GM19193 (cell line): ENCODE measurements around the gene TMEM229A.

Experiments used
- POLR2A ChIP-seq: IDR thresholded peaks from 4 replicates; pipeline ENCODE4 v1.6.1; 2011; ENCODE audit not compliant: insufficient read depth, insufficient read length; ENCODE audit errors: extremely low read depth

Gene TMEM229A

GRCh38 chr7:124032369-124033094, at the start of gene TMEM229A:
TSS of gene TMEM229A (minus strand) at chr7:124033067. CDS start at chr7:124033003, 64 bp downstream.
- TF ChIP-seq POLR2A: no peak

DNA sequence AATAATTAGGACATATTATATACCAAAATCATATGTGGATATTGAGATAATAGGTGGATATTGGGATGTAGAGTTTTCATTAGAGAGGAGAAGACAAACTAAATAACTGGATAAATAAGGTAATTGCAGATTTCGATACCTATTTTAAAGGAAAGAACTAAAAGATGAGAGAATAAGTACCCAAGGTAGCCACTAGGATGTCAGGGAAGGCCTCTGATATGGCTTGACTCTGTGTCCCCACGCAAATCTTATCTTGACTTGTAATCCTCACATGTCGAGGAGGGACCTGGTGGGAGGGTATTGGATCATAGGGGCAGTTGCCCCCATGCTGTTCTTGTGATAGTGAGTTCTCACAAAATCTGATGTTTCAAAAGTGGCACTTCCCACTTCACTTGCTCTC, 44.7 kb upstream of the TMEM229A start:
- TF ChIP-seq POLR2A: no peak

DNA sequence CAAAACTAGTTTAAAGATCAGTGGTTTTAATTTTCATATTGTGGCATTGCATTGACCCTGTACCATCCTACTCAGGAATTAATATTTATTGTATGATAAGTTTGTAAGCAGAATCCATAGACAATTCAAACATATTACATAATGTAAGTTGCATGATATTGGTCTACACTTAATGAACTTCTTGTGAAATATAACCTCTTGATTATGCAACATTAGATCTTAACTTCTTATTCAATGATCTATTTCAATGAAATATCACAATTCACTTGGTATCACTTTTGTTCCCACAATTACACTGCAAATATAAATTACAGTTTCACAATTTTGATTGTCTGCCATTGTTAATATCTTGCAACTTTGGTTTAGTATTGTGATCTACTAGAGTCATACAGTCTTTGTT, 44.0 kb upstream of the TMEM229A start:
- TF ChIP-seq POLR2A: no peak

- TF ChIP-seq POLR2A: no peak
These were observed 41.1 kb upstream of the TMEM229A start for GRCh38 chr7:124074007-124074406.

- no peak for TF ChIP-seq POLR2A
These were observed 40.4 kb upstream of the TMEM229A start for GRCh38 chr7:124073310-124073645.

DNA sequence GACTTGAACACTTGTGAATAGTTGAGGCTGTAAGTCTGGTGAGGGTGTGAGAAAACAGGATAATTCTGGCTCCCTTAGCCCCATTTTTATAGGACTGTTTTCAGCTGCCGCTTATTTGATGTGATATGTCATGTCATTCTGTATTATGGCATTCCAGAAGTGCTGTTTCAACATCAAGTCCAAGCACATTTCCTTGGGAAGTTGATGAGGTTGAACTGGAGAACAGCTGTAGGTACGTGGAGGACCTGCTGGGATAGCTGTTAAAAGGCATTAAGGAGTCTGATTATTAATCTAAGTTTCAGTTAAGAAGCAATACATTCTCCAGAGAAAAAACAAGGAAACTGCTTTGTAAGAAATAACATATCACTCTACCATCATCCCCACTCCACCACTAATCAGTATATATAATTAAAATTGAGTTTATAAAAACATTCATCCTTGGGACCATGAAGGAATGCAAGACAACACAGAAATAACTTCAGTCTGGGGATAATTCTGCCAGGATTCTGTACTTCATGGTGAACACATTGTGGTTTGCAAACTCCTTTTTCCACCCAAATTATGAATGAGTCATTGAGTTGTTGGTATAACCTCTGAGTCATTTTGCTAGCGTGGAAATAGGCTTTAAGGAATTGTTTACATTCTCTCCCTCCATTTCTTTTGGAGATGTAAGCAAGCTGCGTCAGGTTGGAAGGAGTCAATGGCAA, 39.9 kb upstream of the TMEM229A start:
- TF ChIP-seq POLR2A: no peak

- TF ChIP-seq POLR2A: no peak
These were observed 39.0 kb upstream of the TMEM229A start for GRCh38 chr7:124071843-124072242.

DNA sequence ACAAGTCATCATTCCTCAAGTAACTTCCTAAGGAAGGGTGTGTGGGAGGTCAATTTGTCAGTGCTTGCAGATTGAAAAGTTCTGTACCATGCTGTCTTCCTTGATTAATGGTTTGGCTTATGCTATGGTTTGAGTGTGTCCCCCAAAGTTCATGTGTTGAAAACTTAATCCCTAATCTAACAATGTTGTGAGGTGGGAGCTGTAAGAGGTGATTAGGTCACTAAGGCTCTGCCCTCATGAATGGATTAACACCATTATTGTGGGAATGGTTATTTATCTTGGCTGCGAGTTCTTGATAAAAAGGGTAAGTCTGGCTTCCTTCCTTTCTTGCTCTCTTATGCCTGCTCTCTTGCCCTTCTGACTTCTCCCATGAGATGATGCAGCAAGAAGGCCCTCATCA, 29.3 kb upstream of the TMEM229A start:
- TF ChIP-seq POLR2A: no peak

GRCh38 chr7:124060528-124060927, 27.7 kb upstream of the TMEM229A start:
- no peak for TF ChIP-seq POLR2A

- TF ChIP-seq POLR2A: no peak
These were observed 26.5 kb upstream of the TMEM229A start for GRCh38 chr7:124059375-124059774.

DNA sequence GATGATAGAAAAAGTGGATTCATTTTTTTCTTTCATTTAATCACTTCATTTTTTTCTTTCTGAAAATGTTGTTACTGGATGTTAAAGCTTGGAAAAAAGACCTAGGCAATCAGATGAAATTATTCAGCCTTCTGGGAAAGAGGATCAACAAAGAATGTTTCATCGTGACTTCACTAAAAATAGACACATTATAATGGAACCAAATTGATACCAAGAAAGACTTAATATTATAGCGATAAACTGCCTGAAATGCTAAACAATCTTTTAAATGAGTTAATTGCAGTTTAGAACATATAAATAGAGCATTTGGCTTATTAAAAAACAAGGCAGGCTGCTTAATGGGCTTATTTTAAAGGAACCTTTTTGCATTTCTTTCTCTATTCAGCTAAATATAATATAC, 25.6 kb upstream of the TMEM229A start:
- TF ChIP-seq POLR2A: no peak

DNA sequence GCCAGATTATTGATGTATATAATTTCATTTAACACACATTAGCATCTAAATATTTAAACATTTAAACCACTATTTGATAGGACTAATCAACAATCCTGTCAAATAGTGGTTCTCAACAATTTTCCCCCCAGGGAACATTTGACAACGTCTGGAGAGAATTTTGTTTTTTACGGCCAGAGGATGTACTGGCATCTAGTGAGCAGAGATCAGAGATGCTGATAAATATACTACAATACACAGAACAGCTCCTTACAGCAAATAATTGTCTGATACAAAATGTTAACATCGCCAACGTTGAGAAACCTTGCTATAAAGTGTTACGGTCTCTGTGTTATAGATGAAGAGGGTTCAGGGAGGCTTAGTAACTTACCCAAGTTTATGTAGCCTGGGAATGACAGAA, 25.0 kb upstream of the TMEM229A start:
- no peak for TF ChIP-seq POLR2A

DNA sequence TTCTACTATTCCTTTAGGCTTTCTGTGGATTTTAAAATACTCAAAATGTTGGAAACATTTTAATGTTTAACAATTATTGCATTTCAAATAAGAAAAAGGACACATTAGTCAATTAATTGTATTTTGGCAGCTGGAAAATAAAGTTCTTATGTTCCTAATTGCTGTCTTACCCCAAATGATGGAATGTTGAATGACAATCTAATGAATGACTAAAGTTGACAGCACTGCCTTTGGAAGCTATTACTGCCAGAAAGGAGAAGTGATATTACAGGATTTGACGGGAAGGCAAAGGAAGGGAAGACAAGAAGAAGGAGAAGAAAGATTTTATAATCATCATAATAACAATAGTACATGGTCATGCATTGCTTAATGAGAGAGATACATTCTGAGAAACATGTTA, 23.4 kb upstream of the TMEM229A start:
- no peak for TF ChIP-seq POLR2A

DNA sequence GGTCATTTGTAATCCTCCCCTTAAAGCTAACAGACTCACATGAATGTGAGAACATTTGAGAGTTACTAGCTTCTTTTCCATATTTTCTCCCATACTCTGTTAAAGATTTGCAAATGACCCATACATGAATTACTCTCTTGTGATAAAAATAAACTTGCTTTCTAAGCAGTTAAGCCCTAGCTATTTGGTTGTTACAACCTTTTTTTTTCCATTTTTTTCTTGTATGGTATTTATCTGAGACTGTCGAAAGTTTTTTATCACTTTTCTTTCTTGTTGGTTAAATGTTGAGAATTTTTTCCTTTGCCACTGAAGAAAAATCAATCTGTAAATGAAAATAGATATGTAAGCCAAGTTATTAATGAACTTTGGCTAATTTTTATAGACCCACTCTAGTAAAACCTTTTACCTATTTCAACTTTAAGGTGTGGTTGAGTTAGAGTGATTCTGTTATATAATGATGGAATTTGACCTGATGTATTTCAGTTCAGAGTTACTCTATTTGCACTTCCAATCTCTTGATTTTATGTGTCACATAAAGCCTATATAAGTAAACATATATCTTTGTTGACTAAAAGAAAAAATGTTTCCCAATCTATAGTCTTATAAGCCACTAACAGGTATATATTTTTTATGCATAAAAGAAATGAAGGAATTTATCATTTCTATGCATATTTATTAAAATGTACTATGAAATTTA, 19.0 kb upstream of the TMEM229A start:
- no peak for TF ChIP-seq POLR2A

DNA sequence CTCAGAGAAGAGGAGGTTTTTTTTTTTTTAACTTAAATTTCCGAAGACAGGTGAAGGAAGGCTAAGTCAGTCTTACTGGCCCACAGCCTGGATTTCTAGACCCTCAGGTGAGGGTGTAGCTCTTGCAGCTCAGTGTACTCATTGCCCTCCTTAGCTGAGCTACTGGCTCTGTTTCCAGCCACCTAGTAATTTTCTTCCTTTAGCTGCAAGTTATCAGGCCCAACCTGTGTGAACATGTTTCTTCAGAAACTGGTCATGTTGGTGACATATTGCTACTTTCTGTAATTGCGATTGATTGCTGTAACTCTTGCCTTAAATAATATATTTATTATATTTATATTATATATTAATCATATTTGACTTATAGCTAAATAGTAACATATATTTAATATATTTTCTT, 10.0 kb upstream of the TMEM229A start:
- no peak for TF ChIP-seq POLR2A

DNA sequence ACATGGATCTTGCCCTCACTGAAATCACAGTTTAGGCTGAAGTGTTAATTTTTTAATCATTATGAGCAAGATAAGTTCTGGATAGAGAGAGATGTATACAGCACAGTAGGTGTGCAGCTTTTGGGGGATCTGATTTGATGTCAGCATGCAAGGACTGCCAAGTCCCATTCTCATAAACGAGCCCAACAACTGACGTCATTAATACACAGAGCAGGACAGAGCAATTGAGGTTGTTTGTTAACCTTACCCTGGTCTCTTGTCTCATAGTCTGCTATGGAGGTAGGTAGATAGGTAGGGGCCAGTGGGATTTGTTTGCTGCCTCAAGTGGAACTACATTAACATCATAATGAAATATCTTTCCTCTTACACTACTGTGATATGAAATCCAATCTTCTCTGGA, 8.6 kb upstream of the TMEM229A start:
- TF ChIP-seq POLR2A: no peak
